ACC112 (cell line): ENCODE data around the gene RAB13.

Source experiments
- H2AFZ ChIP-seq: fragments of 200-600 bp; sonication (generic); one replicate; pipeline ENCODE4 v1.6.0; 2017; ENCODE audit warnings: antibody characterized with exemption, low read length; ENCODE audit not compliant: unreplicated experiment
- H3K27ac ChIP-seq: fragments of 200-600 bp; sonication (generic); 2 replicates; pipeline ENCODE4 v1.5.1; 2014; ENCODE audit warnings: low read depth, mild to moderate bottlenecking, antibody characterized with exemption, low read length, moderate library complexity
- H3K27me3 ChIP-seq: fragments of 200-600 bp; sonication (generic); 2 replicates; pipeline ENCODE4 v1.6.1; 2014; ENCODE audit warnings: mild to moderate bottlenecking, antibody characterized with exemption, low read length, moderate library complexity, mixed read lengths; ENCODE audit not compliant: insufficient read depth
- H3K36me3 ChIP-seq: fragments of 200-600 bp; sonication (generic); 2 replicates; pipeline ENCODE4 v1.6.1; 2016; ENCODE audit warnings: mild to moderate bottlenecking, antibody characterized with exemption, low read length, moderate library complexity, mixed read lengths; ENCODE audit not compliant: insufficient read depth
- H3K4me1 ChIP-seq: fragments of 200-600 bp; sonication (generic); one replicate; pipeline ENCODE4 v1.6.1; 2016; ENCODE audit warnings: low read length, mixed read lengths; ENCODE audit not compliant: insufficient read depth, unreplicated experiment, control insufficient read depth
- H3K4me3 ChIP-seq: fragments of 200-600 bp; sonication (generic); 2 replicates; pipeline ENCODE4 v1.5.1; 2014; ENCODE audit warnings: mild to moderate bottlenecking, low read depth, low read length
- H3K79me2 ChIP-seq: fragments of 200-600 bp; sonication (generic); one replicate; pipeline ENCODE4 v1.6.0; 2016; ENCODE audit warnings: low read length; ENCODE audit not compliant: control insufficient read depth, unreplicated experiment, insufficient read depth

Gene RAB13

GRCh38 chr1:153933955-153934354, 52.2 kb downstream of the RAB13 start:
- Histone ChIP-seq H2AFZ (no peak overlapping the region), H3K27ac (no peak overlapping the region), H3K36me3 (peaks cover 15% of the 10 kb centered on the region; the same call in 1 of the 2 replicates), H3K27me3 (no peaks in the 10 kb centered on the region), H3K79me2 (no peaks in the 10 kb centered on the region), H3K4me3 (no peak overlapping the region), H3K4me1 (peaks cover 5% of the 10 kb centered on the region)

GRCh38 chr1:153933430-153933829, 52.7 kb downstream of the RAB13 start:
- peaks cover 15% of the 10 kb centered on the region; the same call in 1 of the 2 replicates for H3K36me3 ChIP-seq
- H3K4me1 ChIP-seq: peaks cover 10% of the 10 kb centered on the region
- no peak overlapping the region for H3K4me3 ChIP-seq

GRCh38 chr1:153932156-153933131, 53.7 kb downstream of the RAB13 start:
- Histone ChIP-seq H3K79me2 (no peaks in the 10 kb centered on the region), H3K27me3 (no peaks in the 10 kb centered on the region), H2AFZ (no peak overlapping the region), H3K36me3 (peaks cover 11% of the 10 kb centered on the region; the same call in 1 of the 2 replicates), H3K27ac (no peak overlapping the region), H3K4me1 (peaks cover 12% of the 10 kb centered on the region), H3K4me3 (no peak overlapping the region)

More at GRCh38 chr1:153933430-153933829, 52.7 kb downstream of the RAB13 start:
- H3K79me2 ChIP-seq: no peaks in the 10 kb centered on the region
- H2AFZ ChIP-seq: no peak overlapping the region
- H3K27me3 ChIP-seq: no peaks in the 10 kb centered on the region
- no peak overlapping the region for H3K27ac ChIP-seq
